GM19397 (cell line): ENCODE data around the gene ZNF397.
A peak's percentile ranks its signal among the peaks of the same experiment; 100 is the strongest.
"Not testable (repeated sequence)": the region's sequence is repeated elsewhere in the genome, so short reads cannot be mapped to it uniquely, and the experiment has no call there.

Experiments used
- ATAC-seq: cut with Tn5 transposase; IDR thresholded peaks from one replicate; pipeline ENCODE4 v1.9.1; 2021; ENCODE audit warnings: mild to moderate bottlenecking, moderate library complexity; ENCODE audit not compliant: unreplicated experiment

The ZNF397 gene

GRCh38 chr18:35240664-35241447, at the start of gene ZNF397:
ZNF397 (plus strand) TSS chr18:35241034; CDS start chr18:35242471, 1,437 bp downstream.
- ATAC-seq, result peak; percentile 100

- ATAC-seq, result no peak
Measured at GRCh38 chr18:35191698-35192025, 49.2 kb upstream of the ZNF397 start.

- no peak for ATAC-seq
Measured at GRCh38 chr18:35192415-35192814, 48.4 kb upstream of the ZNF397 start.

- no peak for ATAC-seq
Measured at GRCh38 chr18:35193316-35193715, 47.5 kb upstream of the ZNF397 start.

GRCh38 chr18:35197296-35197695, 43.5 kb upstream of the ZNF397 start:
- no peak for ATAC-seq

GRCh38 chr18:35201256-35201931, 39.4 kb upstream of the ZNF397 start:
- no peak for ATAC-seq

GRCh38 chr18:35203067-35203466, 37.8 kb upstream of the ZNF397 start:
- ATAC-seq, result no peak

- no peak for ATAC-seq
Measured at GRCh38 chr18:35205199-35205712, 35.6 kb upstream of the ZNF397 start.

GRCh38 chr18:35205746-35206458, 34.9 kb upstream of the ZNF397 start:
- ATAC-seq, result not testable (repeated sequence)

GRCh38 chr18:35215026-35215425, 25.8 kb upstream of the ZNF397 start:
- no peak for ATAC-seq

- ATAC-seq, result not testable (repeated sequence)
Measured at GRCh38 chr18:35216611-35217010, 24.2 kb upstream of the ZNF397 start.

- ATAC-seq, result not testable (repeated sequence)
Measured at GRCh38 chr18:35219331-35219730, 21.5 kb upstream of the ZNF397 start.

- no peak for ATAC-seq
Measured at GRCh38 chr18:35220424-35220823, 20.4 kb upstream of the ZNF397 start.

- ATAC-seq, result no peak
Measured at GRCh38 chr18:35223797-35224196, 17.0 kb upstream of the ZNF397 start.

- no peak for ATAC-seq
Measured at GRCh38 chr18:35227254-35227653, 13.6 kb upstream of the ZNF397 start.

GRCh38 chr18:35231052-35231451, 9.8 kb upstream of the ZNF397 start:
- peak; percentile 82 for ATAC-seq

GRCh38 chr18:35236571-35237363, 4.1 kb upstream of the ZNF397 start:
- no peak for ATAC-seq

GRCh38 chr18:35239314-35239713, 1.5 kb upstream of the ZNF397 start:
- ATAC-seq, result no peak

- no peak for ATAC-seq
Measured at GRCh38 chr18:35241448-35241804, 592 bp downstream of the ZNF397 start.

GRCh38 chr18:35242426-35242825, 1.6 kb downstream of the ZNF397 start:
- ATAC-seq, result no peak

- no peak for ATAC-seq
Measured at GRCh38 chr18:35244671-35245070, 3.8 kb downstream of the ZNF397 start.
